Mesenteric fat pad (tissue), 1 donor: ENCODE measurements around the gene IFI35. TPM values are rescaled to one million over a fixed set of nuclear protein-coding genes. Genes with fewer than 3 reads are reported as not detected.
"Not testable (repeated sequence)": the region's sequence is repeated elsewhere in the genome, so short reads cannot be mapped to it uniquely, and the experiment has no call there.

Experiments
- DNase-seq: peaks from one replicate; pipeline ENCODE4 v3.0.0-alpha.2; 2020; ENCODE audit warnings: low spot score
- total RNA-seq: library from RNA; stranded (reverse); fragmentation: NEBNext Ultra II Directional; extraction: Animal tissue kit (Norgen Biotek cat#: 25700); gene quantifications from one replicate; pipeline ENCODE4 v1.2.1, GENCODE V29; 2021
- donor health status: DM: yes; HTN: yes; CAD: no.

IFI35 gene
- total RNA-seq, 1 donor from 2014 or later: 33.5 TPM

DNA sequence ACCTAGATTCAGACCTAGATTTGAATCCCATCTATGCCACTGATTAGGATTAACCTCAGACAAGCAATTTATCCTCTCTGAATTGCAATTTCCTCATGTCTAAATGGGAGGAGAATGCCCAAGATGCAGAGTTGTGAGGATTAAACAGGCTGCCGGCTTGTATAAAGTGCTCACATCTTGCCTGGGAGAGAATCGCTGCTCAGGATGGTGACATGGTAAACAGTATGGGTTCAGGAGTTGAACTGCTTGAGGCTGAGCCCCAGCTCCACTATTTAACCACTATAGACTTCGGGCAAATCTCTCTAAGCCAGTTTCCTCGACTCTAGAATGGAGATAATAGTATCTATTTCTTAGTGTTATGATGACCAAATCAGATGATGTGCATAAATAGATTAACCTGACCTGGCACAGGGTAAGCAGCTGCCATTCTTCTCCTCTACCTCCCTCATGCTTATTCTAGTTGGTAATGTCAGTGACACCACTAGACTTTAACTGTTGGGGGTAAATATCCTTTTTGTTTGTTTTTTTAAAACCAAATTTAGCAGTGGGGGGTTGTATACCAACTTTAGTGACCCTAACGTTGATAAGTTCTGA, 9.1 kb upstream of the IFI35 start:
- no peak for DNase-seq

GRCh38 chr17:42997984-42998938, 8.3 kb upstream of the IFI35 start, which contains the start of gene RPL27:
Gene RPL27 (plus strand): TSS chr17:42998419. CDS start chr17:42998751, 332 bp downstream.
- peak; percentile 97 for DNase-seq

DNA sequence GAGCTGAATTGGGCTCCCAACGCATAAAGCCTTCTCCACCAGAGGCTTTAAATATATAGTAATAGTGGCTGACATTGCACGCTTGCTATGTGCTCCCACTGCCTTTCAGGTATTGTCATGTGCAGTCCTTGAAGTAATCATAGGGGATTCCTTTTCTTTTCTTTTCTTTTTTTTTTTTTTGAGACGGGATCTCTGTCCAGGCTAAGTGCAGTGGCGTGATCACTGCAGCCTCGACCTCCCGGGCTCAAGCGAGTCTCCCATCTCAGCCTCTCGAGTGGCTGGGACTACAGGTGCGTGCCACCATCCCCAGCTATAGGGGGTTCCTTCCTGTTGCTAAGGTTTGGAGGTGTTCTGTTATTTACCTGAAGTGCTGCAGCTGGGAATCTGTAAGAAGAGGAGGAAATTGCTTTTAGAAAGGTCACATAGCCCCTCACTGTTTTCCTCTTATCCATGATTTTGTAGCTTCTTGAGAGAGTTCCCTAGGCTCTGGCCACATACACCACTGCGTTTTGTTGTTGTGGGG, 7.5 kb upstream of the IFI35 start:
- no peak for DNase-seq

DNA sequence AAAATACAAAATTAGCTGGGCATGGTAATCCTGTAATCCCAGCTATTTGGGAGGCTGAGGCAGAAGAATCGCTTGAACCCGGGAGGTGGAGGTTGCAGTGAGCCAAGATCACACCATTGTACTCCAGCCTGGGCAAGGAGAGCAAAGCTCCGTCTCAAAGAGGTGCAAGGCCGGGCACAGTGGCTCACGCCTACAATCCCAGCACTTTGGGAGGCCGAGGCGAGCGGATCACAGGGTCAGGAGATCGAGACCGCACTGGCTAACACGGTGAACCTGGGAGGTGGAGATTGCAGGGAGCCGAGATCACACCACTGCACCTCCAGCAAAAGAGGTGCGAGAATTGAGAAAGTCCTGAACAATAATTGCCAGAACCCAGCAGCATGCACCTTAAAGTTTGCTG, 5.7 kb upstream of the IFI35 start:
- not testable (repeated sequence) for DNase-seq

DNA sequence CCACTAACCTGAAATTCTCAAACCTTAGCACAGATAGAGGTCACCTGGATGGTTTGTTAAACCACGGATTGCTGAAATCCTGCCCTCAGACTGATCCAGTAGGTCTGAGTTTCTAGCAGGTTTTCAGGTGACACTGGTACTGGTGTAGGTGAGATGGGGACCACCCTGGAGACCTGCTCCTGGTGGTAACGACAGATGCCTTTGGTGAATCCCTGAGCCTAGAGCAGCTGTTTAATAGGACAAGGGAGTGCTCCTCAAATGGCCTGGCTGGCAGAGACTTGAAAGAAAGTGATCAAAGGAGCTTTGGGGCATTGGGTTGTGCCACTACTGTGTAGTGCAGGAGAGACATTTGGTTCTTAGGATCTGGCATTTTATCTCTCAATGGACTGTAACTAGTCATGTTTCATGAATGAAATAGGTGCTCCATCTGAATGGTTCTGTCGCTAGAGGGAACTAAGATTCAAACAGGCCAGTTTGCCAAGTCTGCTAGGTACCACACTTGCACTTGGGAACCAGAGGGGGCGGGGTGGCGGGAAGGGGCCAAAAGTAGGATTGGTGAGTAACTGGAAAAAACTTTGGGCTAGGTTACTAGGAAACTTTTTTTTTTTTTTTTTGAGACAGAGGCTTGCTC, 2.9 kb upstream of the IFI35 start:
- DNase-seq: no peak

DNA sequence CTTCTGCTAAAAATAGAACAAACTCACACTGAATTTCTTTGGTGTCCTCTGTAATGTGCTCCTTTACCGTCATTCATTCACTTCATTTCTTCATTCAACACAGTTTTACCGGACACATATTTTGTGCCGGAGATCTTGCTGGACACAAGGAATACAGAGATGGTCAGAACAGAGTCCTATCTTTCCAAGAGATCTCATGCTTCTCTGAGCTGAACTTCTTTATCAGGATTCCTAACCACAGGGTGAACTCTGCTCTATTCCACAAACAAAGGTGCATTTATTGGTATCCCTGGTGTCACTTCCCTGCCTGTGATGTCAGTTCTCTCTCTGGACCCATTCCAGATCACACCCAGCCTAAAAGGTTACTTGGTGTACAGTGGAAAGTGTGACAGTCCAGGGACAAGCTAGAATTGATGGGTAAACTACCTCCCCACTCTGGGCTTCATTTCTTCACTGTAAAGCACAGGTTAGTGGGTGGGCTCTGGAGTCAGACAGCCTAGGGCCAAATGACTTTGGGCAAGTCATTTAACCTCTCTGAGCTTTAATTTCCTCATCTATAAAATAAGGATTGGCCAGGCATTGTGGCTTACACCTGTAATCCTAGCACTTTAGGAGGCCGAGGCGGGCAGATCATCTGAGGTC, 4.2 kb downstream of the IFI35 start:
- no peak for DNase-seq

DNA sequence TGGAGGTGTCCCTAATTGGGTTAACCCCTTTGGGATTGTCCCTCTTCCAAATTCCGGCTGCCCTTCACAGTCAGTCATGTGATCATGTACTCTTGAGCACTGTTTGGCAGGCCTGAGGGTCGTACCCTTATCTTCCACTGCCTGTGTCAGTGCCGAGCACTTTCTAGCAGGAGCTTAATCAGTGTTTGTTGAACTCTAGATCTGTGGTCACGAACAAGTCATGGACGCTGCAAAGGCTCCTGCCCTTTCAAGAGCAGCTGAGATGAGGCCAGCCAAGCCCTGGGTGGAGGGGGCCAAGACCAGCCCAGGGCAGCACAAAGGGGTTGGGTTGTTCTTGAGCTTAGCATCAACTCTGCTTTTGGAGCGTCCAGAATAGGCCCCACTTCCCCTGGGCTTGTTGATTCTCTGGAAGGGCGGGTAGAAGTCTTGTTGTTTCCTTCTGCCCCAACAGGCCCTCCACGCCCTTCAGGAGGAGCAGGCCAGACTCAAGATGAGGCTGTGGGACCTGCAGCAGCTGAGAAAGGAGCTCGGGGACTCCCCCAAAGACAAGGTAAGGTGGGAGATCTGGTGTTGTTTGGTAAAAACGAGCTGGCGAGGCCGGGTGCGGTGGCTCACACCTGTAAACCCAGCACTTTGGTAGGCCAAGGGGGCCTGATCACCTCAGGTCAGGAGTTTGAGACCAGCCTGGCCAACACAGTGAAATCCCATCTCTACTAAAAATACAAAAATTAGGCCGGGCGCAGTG, 5.3 kb downstream of the IFI35 start:
- DNase-seq: no peak

GRCh38 chr17:43013296-43013695, 6.7 kb downstream of the IFI35 start:
- no peak for DNase-seq

GRCh38 chr17:43014020-43014648, 7.5 kb downstream of the IFI35 start:
- DNase-seq: no peak

- no peak for DNase-seq
Measured at GRCh38 chr17:43014649-43015542, 8.3 kb downstream of the IFI35 start.

- no peak for DNase-seq
Measured at GRCh38 chr17:43015579-43015978, 9.0 kb downstream of the IFI35 start.

DNA sequence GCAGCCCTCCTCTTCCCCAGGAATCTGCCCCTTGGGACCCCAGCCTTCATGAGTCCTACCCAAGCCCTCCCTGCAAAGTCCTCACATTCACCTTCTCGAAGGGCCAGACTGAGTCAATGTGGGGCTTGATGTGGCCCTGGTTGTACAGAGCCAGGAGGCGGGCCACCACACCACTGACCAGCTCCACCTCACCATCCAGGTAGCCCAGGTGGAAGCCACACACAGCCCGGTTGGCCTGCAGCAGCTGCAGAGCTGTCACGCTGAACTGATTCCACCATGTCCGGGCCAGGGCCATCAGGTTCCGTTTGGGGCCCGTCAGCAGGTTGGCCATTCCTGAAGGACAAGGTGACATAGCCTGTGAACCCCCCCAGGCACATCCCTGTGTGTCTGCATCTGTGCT, 9.6 kb downstream of the IFI35 start:
- DNase-seq: no peak

GRCh38 chr17:43018008-43018853, 11.6 kb downstream of the IFI35 start:
- DNase-seq: no peak

DNA sequence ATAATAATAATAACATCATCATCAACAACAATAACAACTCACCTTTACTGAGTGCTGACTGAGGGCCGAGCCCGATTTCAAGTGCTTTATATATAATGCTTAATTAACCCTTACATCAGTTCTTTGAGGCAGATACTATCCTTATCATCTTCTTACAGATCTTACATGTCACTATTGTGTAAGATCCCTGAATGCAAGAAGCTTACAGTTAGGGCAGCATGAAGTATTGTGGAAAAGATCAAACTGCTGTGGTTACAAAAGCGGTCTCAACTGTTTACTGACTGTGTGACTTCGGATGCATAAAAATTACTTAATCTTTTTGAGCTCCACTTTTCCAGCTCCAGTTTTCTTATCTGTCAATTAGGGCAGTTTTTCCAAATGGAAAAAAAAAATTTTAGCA, 12.3 kb downstream of the IFI35 start:
- no peak for DNase-seq

DNA sequence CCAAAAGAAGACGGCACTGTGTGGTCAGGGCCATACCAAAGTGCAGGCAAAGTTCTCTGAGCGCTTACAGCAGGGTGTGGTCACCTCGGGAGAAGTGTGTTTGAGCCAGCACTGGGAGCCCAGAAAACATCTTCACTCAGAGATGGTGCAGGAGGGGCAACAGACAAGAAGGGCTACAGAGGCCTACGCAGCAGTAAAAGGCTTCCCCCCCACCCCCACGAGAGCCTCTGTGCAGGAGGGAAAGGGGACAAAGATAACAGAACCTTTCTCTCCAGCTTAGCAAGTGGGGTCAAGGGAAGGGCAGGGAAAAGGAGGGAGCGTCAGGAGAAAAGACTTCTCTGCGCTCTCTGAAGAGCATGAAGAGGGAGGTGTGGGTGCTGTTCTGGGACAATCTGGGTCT, 12.8 kb downstream of the IFI35 start:
- DNase-seq: no peak

- no peak for DNase-seq
Measured at GRCh38 chr17:43020030-43020621, 13.5 kb downstream of the IFI35 start.
